ENCODE measurements around the gene PRSS50. TPM values are rescaled to one million over a fixed set of nuclear protein-coding genes. Genes with fewer than 3 reads are reported as not detected.

The PRSS50 gene
- total RNA-seq, 2 experiments from 2014 or later: not detected

- POLR2A ChIA-PET: no interaction called here
- no peaks in the 10 kb centered on the region for H3K36me3 Mint-ChIP-seq (ENCODE audit: low read depth)
- ATAC-seq: no peak
- CTCF ChIA-PET: no interaction called here
- no peaks in the 10 kb centered on the region for H3K9me3 Mint-ChIP-seq
- no peak overlapping the region for H3K4me3 Mint-ChIP-seq
- peaks cover 7% of the 10 kb centered on the region for H3K27me3 Mint-ChIP-seq
- no peak for TF ChIP-seq CTCF (IDR thresholded peaks at IDR 0.05)
- no peak overlapping the region for H3K27ac Mint-ChIP-seq
- intact Hi-C loops (cut with micrococcal nuclease): no loop called here
- peaks cover 7% of the 10 kb centered on the region for H3K4me1 Mint-ChIP-seq (ENCODE audit: low read depth)
- DNase-seq: no peak
These were observed 16.9 kb downstream of the PRSS50 start for GRCh38 chr3:46700772-46701171.

- no peak for ATAC-seq
- Mint-ChIP-seq H3K36me3 (ENCODE audit: low read depth) (no peaks in the 10 kb centered on the region), H3K9me3 (no peaks in the 10 kb centered on the region), H3K27ac (no peak overlapping the region), H3K4me3 (no peak overlapping the region), H3K4me1 (ENCODE audit: low read depth) (peaks cover 16% of the 10 kb centered on the region), H3K27me3 (peaks cover 7% of the 10 kb centered on the region)
- ChIA-PET POLR2A (no interaction called here), CTCF (no interaction called here)
- no peak for DNase-seq
- TF ChIP-seq CTCF (IDR thresholded peaks at IDR 0.05): no peak
- intact Hi-C loops (cut with micrococcal nuclease): no loop called here
These were observed 17.8 kb downstream of the PRSS50 start for GRCh38 chr3:46699676-46700523.

- no peaks in the 10 kb centered on the region for H3K36me3 Mint-ChIP-seq (ENCODE audit: low read depth)
- ATAC-seq (no peak), DNase-seq (peak; percentile 18)
- peak overlapping the region; percentile 84 for H3K27ac Mint-ChIP-seq
- H3K4me1 Mint-ChIP-seq (ENCODE audit: low read depth): peaks cover 31% of the 10 kb centered on the region
- no peak overlapping the region for H3K4me3 Mint-ChIP-seq
- intact Hi-C loops (cut with micrococcal nuclease): no loop called here
- ChIA-PET POLR2A (interaction anchor here (0.6 to 1.9 kb wide), 3 partner anchors 149 to 213 kb away, joined by 3 to 5 read pairs (median 3); no protein-coding TSS in a partner anchor), CTCF (interaction anchor here (0.9 to 2.2 kb wide), 7 partner anchors 10 to 224 kb away, joined by 3 to 8 read pairs (median 3); no protein-coding TSS in a partner anchor)
- H3K9me3 Mint-ChIP-seq: no peaks in the 10 kb centered on the region
- no peaks in the 10 kb centered on the region for H3K27me3 Mint-ChIP-seq
- TF ChIP-seq CTCF (IDR thresholded peaks at IDR 0.05): no peak
These were observed 21.4 kb downstream of the PRSS50 start for GRCh38 chr3:46695962-46696894.

GRCh38 chr3:46695177-46695961, 22.3 kb downstream of the PRSS50 start:
- DNase-seq (peak; percentile 62), ATAC-seq (peak; percentile 48)
- Mint-ChIP-seq H3K4me3 (peak overlapping the region; percentile 70), H3K4me1 (ENCODE audit: low read depth) (peaks cover 29% of the 10 kb centered on the region), H3K27ac (peak overlapping the region; percentile 84), H3K36me3 (ENCODE audit: low read depth) (no peaks in the 10 kb centered on the region), H3K9me3 (no peaks in the 10 kb centered on the region), H3K27me3 (no peaks in the 10 kb centered on the region)
- POLR2A ChIA-PET: interaction anchor here (0.6 to 1.9 kb wide), 3 partner anchors 150 to 214 kb away, joined by 3 to 5 read pairs (median 3); no protein-coding TSS in a partner anchor
- intact Hi-C loops (cut with micrococcal nuclease): no loop called here
- CTCF ChIA-PET: interaction anchor here (0.7 to 2.2 kb wide), 10 partner anchors 11 to 225 kb away, joined by 3 to 8 read pairs (median 3); no protein-coding TSS in a partner anchor
- peak; percentile 38 for TF ChIP-seq CTCF (IDR thresholded peaks at IDR 0.05)
